GM06990 (cell line): ENCODE measurements around the gene CPLX1.

ENCODE experiments used
- DNase-seq: peaks from one replicate; pipeline ENCODE4 v3.0.0-alpha.2; 2011; ENCODE audit not compliant: insufficient read length; ENCODE audit errors: extremely low read depth
- H3K27me3 ChIP-seq: replicated peaks from 2 replicates; pipeline ENCODE4 v1.6.0; 2011; ENCODE audit warnings: low read length; ENCODE audit not compliant: control insufficient read depth, insufficient read depth
- H3K36me3 ChIP-seq: 2 replicates; pipeline ENCODE4 v1.5.1; 2011; ENCODE audit warnings: low read length; ENCODE audit not compliant: control insufficient read depth, insufficient read depth
- H3K4me3 ChIP-seq: replicated peaks from 2 replicates; pipeline ENCODE4 v1.5.1; 2011; ENCODE audit warnings: low read depth, mild to moderate bottlenecking, control low read depth, low read length
- CTCF ChIP-seq: IDR thresholded peaks from 2 replicates; pipeline ENCODE4 v1.5.1; 2011; ENCODE audit warnings: low read length, control low read depth, mild to moderate bottlenecking, inconsistent platforms; ENCODE audit not compliant: insufficient read depth, poor library complexity, severe bottlenecking

Gene CPLX1

GRCh38 chr4:752196-752861 lies 73.6 kb downstream of the CPLX1 start:
- peaks cover 18% of the 10 kb centered on the region for H3K36me3 ChIP-seq
- DNase-seq = no peak

GRCh38 chr4:751676-752075 lies 74.3 kb downstream of the CPLX1 start:
- no peak for DNase-seq
- TF ChIP-seq CTCF = no peak
- peaks cover 18% of the 10 kb centered on the region for H3K36me3 ChIP-seq
- no peak overlapping the region for H3K4me3 ChIP-seq
- H3K27me3 ChIP-seq = no peaks in the 10 kb centered on the region

More at GRCh38 chr4:752196-752861, 73.6 kb downstream of the CPLX1 start:
- no peak overlapping the region for H3K4me3 ChIP-seq
- no peaks in the 10 kb centered on the region for H3K27me3 ChIP-seq
- TF ChIP-seq CTCF = no peak

DNA sequence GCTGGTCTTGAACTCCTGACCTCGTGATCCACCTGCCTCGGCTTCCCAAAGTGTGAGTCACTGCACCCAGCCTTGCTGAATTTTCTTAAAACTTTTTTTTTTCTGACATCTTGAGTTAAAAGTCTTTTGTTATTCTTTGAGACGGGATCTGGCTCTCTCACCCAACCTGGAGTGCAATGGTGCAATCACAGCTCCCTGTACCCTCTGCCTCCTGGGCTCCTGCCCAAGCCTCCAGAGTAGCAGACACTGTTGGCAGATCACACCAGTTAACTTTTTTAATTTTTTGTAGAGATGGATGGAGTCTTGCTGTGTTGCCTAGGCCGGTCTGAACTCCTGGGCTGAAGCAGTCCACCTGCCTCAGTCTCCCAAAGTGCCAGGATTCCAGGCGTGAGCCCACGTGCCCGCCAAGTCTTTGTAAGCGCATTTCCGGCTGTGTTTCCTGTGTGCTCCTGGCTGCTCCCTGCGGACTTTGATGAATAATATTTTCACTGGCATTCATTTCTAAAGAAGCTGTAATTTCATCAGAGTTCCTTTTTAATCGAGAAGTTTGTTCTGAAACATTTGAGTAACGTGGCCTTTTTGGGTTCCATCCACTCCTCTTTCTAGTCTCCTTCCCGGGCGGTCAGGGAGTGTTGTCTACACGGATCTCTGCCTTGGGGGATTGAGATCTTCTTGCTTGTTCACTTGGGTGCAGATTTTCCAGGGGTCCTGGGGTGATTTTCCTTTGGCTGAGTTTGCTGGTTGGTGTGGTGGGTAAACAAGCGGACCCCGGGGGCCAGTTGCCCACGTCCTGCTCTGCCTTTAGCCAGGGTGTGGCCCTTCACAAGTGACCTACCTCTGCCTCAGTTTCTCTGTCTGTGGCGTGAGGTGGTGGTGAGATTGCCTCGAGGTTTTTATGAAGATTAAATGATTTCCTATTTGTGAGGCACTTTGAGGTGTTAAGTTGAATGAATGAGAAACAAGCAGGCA lies 75.9 kb downstream of the CPLX1 start:
- H3K27me3 ChIP-seq = no peaks in the 10 kb centered on the region
- peaks cover 17% of the 10 kb centered on the region for H3K36me3 ChIP-seq
- H3K4me3 ChIP-seq = no peak overlapping the region
- no peak for DNase-seq
- TF ChIP-seq CTCF = no peak

DNA sequence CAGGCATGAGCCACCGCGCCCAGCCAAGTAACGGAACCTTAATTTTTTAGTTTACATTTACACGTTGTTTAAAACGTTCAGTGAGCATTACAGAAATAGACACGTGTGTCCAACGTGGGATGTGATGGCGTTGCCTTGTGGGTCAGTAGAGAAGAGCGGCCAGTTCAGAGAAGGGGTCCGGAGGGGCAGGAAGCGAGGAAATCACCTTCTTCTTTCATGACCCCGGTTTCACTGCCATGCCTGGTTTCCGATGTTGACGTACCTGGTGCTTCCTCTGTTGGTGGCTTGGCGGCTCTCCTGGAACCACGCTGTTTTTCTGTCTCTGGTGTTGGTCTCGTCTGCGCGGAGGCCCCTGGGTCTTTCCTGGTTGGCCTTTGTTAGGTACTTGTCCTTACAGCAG lies 77.5 kb downstream of the CPLX1 start:
- no peak overlapping the region for H3K4me3 ChIP-seq
- TF ChIP-seq CTCF = no peak
- DNase-seq = no peak
- H3K27me3 ChIP-seq = no peaks in the 10 kb centered on the region
- H3K36me3 ChIP-seq = peaks cover 13% of the 10 kb centered on the region

- DNase-seq = no peak
- TF ChIP-seq CTCF = no peak
- no peak overlapping the region for H3K4me3 ChIP-seq
- no peaks in the 10 kb centered on the region for H3K27me3 ChIP-seq
- peaks cover 10% of the 10 kb centered on the region for H3K36me3 ChIP-seq
Observed at GRCh38 chr4:747546-748170, 78.3 kb downstream of the CPLX1 start.
